Measurements from ENCODE around the gene FOSL1.

FOSL1 gene

DNA sequence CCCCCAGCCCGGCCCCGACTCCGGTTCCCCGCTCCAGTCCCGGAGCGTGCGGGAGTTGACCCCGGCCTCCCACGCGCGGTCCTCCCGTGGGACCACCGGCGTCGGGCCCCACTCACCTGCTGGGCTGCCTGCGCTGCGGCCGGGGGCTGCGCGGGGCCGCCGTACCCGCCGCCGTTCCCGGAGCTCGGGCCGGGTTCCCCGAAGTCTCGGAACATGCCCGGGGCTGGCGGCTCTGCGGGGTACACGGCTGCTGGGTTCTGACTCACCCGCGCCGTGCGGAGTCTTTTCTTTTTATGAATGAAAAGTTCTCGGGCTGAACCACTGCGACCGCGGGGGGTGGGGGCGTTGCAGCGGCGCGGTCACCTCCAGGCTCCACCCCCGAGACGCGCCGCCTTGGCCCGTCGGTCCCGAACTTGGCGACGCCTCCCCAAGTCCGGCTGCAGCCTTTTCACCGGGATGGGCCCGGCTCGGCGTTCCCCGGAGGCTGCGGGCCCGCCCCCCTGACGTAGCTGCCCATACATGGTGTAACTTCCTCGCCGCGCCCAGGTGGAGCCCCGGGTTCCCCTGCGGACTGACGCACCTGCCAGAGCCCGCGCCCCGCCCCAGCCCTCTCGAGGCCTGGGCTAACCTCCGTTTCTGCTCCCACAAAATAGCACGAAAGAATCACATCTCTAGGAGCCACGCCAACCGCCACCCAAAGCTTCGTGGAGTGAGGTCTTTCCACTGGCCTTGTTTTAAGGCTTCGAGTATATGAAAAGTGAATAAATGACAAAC, at the start of gene FOSL1:
TSS of gene FOSL1 (minus strand) at position 264 of the 774 bp plus-strand sequence. CDS start at position 215, 49 bp downstream.
- DNase-seq = no peak

DNA sequence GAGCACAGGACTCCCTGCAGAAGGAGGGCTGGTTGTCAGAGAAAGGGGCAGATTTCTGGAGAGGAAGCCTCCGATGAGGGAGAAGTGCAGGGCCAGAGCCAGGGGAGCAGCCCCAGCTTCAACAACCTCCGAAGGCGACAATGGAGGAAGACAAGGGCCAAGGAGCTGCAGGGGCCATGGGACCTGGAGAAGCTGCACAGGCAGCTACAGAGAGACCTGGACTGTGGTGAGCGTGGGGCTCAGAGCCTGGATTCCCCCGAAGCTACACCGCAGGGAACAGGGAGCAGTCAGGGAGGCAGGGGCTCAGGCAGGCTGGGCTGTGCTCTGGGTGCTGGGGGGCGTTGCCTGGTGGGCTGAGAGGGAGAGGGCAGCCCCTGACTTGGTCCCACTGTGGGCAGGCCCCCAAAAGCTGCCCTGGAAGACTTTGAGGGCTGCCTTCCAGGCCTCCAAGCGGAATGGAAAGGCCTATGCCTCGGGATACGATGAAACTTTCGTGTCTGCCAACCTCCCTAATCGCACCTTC, 47.5 kb upstream of the FOSL1 start:
- DNase-seq = no peak

DNA sequence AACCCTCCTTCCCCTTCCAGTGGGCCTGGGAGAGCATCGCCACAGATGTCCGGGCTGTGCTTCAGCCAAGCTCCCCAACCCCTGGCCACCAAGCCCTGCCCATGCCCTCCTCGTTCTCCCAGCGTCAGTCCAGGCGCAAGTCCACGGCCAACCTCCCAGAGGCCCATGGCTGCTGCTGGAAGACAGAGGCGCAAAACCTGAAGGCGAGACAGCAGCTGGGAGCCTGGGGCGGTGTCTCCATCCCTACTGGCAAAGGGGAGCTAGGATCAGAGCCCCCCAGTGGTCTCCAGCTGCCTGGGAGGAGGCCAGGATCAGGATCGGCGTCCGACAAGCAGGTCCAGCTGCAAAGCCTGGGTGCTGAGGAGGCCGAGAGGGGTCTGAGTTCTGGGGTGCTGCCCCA, 46.9 kb upstream of the FOSL1 start:
- DNase-seq = no peak

DNA sequence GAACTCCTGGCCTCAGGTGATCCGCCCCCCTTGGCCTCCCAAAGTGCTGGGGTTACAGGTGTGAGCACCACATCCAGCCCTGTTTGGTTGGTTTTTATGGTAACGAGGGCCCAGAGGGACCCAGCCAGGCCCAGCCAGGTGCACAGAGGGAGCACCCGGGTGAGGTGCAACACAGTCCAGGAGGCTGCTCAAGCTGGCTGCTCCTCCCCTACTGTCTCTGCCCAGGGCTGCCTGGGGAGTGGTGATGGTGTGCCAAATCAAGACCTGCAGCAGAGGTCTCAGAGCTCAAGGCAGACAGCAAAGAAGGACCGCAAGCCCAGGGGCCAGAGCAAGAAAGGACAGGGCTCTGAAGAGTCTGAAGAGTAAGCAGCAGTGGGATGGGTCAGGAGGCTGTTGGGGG, 46.5 kb upstream of the FOSL1 start:
- no peak for DNase-seq

DNA sequence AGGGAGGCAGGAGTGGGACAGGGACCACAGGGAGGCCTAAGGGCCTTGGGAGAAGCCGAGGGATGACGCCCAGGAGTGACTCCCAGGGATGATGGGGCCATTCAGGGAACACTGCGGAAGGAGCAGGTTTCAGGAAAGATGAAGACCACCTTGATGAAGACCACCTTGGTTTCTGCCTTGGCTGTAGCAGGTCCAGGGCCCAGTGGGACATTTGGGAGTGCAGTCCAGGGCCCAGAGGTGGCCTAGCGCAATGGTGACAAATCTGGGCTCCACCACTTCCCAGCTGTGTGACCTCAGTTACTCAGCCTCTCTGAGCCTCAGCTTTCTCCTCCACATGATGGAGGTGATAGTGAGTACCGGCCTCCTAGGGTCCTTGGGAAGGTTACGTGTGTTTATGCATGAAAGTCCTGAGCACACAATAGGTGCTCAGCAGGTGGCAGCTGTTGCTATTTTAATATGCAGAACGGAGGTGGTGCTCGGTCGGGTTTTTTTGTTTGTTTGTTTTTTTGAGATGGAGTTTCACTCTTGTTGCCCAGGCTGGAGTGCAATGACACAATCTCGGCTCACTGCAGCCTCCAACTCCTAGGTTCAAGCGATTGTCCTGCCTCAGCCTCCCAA, 45.9 kb upstream of the FOSL1 start:
- DNase-seq = no peak

DNA sequence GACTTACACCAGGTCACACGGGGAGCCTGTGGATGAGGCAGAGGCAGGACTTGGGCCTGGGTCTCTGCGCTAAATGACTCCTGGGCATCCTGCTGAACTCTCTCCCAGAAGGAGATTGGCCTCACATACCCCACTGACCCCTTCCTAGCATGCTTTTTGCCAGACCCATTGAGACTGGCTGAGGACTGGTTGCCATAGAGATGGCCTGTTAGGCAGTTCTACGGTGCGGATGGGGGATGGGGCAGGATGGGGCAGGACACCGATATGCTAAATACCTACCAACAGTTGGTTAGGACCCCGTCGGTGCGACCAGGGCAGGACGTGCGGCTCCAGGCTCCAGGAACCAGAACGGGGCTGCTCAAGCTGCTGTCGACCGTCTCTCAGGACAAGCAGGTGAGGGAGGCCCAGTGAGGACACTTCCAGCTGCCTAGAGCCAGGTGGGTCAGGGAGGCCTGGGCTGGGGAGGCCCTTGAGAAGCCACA, 45.3 kb upstream of the FOSL1 start, which contains the start of gene TSGA10IP:
TSS of gene TSGA10IP (plus strand) at position 51 of the 482 bp plus-strand sequence. CDS start at position 247, 196 bp downstream.
- no peak for DNase-seq

DNA sequence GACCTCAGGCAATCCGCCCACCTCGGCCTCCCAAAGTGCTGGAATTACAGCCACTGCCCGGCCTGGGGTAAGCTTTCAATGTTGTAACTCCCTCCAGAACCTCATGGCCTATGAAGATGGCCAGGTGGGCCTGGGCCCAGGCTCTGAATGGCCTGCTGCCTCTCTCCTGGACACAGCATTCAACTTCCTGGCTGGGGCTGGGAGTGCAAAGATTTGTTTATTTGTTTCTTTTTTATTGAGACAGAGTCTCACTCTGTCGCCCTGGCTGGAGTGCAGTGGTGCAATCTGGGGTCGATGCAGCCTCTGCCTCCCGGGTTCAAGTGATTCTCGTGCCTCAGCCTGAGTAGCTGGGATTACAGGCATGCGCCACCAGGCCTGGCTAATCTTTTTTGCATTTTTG, 44.6 kb upstream of the FOSL1 start:
- DNase-seq = no peak

DNA sequence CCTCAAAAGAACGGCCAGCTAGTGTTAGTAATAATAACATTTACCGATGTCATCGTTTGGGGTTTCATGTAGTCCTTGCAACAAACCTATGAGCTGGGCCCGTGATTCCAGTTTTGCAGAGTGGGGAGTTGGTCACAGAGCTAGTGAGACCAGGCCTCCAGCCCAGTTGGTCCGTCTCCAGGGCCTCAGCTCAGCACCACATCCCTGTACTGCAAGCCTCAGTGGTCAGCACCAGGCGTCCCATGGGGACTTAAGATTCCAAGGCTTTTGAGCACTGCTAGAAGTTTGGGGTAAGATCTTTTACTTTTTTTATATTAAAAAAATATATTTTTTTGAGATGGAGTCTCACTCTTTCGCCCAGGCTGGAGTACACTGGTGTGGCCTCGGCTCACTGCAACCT, 44.0 kb upstream of the FOSL1 start:
- no peak for DNase-seq

DNA sequence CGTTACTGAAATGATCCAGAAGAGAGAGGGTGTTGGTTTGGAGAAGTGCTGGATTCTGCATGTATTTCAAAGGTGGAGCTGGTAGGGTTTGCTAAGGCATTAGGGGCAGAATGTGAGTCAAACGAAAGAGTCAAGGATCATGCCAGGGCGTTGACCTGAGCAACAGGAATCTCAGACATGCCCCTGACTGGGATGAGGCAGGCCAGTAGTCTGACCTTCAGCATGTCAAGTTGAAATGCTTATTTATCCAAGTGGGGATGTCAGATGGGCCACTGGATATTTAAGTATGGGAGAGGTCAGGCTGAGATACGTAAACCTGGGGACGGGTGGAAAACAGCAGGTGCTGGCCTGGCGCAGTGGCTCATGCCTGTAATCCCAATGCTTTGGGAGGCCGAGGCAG, 42.3 kb upstream of the FOSL1 start:
- DNase-seq = no peak

DNA sequence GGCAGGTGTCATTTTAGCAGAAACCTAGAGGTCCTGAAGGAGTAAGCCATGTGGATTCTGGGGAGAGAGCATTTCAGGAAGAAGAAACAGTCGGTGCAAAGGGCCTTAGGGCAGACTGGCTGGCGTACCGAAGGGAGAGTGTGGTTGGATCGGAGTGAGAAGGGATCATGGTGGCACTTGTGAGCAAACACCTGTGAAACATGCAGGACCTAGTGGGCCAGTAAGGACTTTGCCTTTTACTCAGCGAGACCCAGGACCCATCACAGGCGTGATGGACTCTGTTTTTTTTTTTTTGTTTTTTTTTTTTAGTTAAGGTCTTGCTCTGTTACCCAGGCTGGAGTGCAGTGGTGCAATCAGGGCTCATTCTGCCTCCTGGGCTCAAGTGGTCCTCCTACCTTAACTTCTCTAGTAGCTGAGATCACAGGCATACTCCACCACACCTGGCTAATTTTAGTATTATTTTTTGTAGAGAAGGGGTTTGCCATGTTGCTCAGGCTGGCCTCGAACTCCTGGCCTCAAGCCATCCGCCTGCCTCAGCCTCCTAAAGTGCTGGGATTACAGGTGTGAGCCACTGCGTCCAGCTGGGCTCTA, 41.6 kb upstream of the FOSL1 start:
- DNase-seq = no peak

DNA sequence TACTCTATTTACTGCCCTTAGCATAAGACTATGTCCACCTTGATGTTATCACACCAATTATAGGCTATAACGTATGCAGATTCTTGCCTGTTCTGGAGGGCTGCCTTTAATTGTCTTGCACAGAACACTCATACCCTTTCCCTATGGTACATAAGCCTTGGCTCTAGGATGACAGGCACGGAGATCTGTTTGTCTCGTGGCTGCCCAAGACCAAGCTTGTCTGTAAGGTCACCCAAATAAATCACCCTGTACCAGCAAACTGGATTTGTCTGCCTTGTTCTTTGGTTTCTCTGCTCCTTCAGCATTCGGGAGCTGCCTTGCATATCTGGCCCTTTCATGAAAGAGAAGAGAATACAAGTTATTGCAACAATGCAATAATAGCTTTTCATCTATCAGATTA, 37.6 kb upstream of the FOSL1 start:
- no peak for DNase-seq

DNA sequence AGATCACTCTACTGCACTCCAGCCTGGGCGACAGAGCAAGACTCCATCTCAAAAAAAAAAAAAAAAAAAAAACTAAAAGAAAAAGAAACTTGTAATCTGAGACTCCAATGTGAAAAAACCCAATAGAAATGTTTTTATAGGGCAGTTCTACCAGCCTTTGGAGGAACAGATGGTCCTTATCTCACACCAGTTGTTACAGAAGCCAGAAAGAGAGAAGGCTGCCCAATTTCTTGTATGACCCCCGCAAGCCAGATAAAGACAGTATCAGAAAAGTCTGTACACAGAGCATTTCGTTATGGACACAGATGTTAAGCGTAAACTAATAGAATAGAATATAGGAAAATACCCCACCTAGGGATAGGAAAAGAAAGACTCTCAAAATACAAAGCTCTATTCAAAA, 33.8 kb upstream of the FOSL1 start:
- DNase-seq = no peak

DNA sequence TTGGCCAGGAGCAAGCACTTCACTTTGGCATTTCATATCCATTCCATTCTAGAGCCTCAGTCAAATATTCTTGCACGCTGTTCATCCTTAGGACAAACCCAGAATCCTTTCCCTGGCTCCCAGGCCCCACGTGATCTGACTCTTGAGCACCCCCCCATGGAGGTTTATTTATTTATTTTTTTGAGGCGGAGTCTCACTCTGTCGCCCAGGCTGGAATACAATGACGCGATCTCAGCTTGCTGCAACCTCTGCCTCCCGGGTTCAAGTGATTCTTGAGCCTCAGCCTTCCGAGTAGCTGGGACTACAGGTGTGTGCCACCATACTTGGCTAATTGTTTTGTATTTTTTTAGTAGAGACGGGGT, 32.4 kb upstream of the FOSL1 start:
- DNase-seq = no peak

DNA sequence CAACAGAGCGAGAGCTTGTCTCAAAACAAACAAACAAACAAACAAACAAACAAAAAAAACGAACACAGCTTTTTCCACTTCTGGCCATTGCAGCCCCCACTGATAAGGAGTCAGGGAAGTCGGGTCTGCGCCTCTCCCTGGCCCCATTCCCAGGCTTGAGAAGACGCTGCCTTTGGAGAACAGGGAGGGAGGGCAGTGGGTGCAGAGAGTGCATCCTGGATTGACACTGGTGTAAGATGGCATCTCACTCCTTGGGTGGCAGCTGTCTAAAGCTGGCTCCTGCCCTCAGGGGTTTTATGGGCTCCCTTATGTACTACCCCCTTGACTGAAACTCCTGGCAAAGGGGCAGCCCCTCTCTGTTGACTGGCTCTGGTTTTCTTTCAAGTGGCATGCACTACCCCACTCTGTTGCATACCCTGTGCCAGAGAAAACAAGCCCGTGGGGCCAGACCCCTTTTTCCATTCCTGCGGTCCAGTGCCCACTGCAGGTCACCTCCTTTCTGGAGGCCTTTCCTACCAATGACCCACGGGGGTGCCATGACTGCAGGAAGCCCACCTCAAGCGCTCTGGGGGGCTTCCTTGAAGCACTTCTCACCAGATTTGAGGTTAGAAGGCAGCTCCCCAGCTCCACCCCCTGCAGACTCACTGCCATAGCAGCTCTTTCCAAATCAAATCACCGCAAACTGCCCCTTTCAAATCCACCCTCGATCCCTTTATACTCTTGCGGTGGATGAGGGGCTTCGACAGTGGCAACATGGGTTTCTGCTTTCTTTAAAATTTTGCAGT, 31.8 kb upstream of the FOSL1 start:
- DNase-seq = no peak

DNA sequence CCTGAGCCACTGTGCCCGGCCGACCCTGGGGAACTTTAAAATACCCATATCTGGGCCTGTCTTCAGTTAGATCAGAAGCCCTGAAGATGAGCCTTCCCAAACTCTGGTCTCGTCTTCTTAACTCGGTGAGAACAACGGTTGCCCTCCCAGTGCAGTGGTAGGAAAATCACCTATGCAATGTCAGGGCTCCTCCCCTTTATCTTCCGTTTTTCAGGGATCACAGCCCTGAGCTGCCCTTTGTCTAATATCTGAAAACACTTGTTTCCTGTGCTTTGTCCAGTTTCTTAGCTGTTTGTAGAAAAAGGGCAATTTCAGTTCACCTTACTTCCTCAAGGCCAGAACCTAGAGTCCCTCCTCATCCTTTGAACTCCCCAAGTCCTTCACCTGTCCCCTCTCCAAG, 28.5 kb upstream of the FOSL1 start:
- DNase-seq = no peak

DNA sequence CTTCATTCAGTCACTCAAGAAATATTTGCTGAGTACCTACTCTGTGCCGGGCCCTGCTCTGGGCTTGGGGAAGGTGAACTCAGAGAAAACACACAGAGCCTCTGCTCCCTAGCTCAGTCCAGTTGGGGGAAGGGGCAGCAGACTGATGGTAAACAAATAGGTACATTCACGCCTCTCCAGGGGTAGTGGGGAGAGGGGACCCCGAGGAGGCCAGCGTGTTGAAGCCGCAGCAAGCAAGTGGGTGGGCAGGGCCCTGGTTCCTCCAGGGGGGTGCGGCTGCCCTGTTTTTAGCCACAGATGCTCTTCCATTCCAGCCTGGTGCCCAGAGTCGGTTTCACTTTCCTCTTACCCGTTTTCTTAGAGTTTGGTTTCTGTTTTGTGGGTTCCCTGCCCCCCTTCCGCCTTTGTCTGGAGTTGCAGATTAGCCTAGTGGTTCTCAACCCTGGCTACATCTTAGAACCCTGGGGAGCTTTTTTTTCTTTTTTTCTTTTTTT, 27.8 kb upstream of the FOSL1 start:
- DNase-seq = no peak

DNA sequence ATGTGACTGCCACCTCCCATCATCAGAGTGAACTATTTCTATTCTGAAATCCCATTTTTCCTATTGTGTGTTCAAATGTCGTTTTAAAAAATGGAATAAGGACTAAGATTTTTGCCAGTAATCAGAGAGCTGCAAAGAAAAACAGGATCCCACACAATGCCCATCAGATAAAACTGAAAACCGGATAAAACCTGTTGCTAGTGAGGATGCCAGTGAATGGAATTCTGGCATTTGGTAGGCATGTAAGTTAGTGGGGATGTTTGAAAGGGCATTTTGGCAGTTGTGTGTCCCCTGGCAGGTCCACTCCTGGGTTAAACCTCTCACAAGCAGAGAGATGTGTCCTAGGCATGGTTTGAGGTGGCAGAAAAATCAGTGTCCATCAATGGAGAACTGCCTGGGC, 25.2 kb upstream of the FOSL1 start:
- DNase-seq = no peak

DNA sequence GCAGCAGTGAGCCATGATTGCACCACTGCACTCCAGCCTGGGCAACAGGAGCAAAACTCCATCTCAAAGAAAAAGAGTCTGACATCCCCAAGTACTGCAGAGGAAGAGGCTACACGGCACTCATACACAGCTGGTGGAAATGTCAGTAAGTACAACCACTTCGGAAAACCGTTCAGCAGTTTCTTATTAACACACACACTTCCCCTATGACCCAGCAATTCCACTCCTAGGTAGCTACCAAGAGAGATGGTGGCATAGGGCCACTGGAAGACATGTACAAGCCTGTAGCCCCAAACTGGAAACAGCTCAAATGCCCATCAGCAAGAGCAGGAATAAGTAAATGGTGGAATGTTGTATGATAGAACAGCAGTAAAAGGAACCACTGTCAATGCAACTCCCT, 22.4 kb upstream of the FOSL1 start:
- DNase-seq = no peak

DNA sequence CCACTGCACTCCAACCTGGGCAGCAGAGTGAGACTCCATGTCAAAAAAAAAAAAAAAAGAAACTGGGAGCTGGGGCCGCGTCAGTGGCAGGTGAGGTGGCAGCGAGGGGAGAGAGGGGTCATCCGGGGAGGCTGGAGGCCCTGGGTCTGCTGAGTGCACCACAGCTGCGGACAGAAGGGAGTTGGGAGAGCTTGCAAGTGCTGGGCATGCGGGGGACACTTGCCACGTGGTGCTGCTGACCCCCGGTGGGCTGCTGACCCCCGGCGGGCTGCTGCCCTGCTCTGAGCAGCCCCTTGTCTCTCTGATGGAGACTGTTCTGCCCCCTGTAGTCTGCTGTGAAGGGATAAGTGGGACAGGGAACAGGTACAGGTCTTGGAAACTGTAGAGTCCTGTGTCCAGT, 21.7 kb upstream of the FOSL1 start:
- no peak for DNase-seq

DNA sequence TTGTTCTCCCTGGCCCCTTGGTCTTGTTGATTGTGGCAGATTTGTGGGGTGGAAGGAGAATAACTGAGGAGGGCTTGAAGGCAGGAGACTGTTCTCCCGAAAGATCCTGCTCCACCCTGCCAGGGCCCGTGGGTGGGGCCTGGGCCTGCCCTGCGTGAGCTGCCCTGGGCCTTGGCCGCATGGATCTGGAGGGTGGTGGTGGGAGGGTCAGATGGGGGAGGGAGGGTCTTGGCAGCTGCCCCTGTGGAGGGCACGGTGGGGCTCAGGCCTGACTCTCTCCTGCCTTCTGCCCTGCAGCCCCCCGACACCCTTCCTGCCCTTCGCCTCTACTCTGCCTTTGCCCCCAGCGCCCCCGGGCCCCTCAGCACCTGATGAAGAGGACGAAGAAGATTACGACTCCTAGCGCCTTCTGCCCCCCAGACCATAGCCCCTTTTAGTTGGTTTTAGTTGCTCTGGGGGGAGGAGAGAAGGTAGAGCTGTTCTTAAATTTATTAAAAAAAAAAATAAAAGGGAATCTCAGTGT, 20.9 kb upstream of the FOSL1 start:
- DNase-seq = no peak

DNA sequence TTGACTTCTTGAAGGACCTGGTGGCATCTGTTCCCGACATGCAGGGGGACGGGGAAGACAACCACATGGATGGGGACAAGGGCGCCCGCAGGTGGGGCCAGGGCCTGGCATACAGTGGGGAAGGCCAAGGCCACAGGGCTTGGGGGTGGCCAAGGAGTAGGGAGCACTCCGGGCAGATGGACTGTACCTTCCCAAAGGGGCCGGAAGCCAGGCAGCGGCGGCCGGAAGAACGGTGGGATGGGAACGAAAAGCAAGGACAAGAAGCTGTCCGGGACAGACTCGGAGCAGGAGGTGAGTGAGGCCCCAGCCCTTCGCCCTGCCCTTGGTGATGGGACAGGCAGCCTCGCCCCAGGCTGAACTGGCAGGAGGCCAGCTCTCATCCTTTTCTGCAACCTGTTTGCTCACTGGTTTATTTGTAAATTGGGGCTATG, 20.2 kb upstream of the FOSL1 start:
- DNase-seq = no peak

DNA sequence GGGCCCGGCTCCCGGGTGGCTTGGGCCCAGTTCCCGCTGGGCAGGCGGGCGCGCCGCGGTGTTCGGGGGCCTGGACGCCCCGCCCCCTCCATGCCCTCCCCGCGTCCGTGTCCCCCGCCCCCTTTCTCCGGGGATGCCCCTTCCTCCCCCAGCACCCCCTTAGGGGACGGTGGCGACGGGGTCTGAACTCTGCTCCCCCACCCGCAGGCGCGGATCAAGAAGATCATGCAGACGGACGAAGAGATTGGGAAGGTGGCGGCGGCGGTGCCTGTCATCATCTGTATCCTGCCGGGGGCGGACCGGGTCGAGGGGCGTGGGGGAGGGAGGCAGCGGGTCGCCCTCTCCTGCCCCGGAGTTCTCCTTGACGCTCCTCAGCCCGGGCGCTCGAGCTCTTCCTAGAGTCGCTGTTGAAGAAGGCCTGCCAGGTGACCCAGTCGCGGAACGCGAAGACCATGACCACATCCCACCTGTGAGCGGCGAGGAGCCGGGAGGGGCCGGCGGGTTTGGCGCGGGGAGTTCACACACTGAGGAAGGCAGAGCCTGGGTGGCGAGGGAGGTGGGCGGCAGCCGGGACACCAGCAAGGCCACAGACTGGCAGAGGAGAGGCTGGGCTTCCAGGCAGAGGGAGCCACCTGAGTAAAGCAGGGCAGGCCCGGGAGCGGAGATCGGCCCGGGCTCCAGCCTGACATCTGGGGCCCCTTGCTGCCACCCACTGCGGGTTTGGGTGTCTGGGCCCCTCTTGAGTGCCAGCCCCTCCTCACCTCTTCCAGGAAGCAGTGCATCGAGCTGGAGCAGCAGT, 19.6 kb upstream of the FOSL1 start:
- no peak for DNase-seq

All from SHP77 treated with DMSO at 0.1 percent for 48 hours (cell line).